PC-3 (cell line): ENCODE measurements around the gene UEVLD. TPM values are rescaled to one million over a fixed set of nuclear protein-coding genes. Genes with fewer than 3 reads are reported as not detected.

Source experiments
- ATAC-seq: fragments of 200-7000 bp; cut with Tn5 transposase; 2 replicates; pipeline ENCODE4 v1.9.1; 2020; ENCODE audit warnings: mild to moderate bottlenecking, moderate library complexity
- BruUV-seq: library from RNA; stranded (reverse); fragments of 400-500 nt; replicated peaks from 2 replicates; lab custom pipeline; 2021; lab: Mats Ljungman, UMichigan
- CTCF ChIA-PET: fragments of 300-600 bp; sonication (Branson Sonifier 250); formaldehyde crosslinking; loops from one replicate; lab custom pipeline; 2022; ENCODE audit warnings: antibody characterized with exemption; lab: Charles Lee
- POLR2A ChIA-PET: fragments of 300-600 bp; sonication (Branson Sonifier 250); formaldehyde crosslinking; loops from one replicate; lab custom pipeline; 2022; ENCODE audit warnings: antibody characterized with exemption; ENCODE audit not compliant: unreplicated experiment; lab: Charles Lee
- DNase-seq: peaks from one replicate; pipeline ENCODE4 v3.0.0-alpha.2; 2015
- H2AFZ ChIP-seq: fragments of 300-600 bp; sonication (generic); 2 replicates; pipeline ENCODE4 v1.6.0; 2016; ENCODE audit warnings: antibody characterized with exemption, low read length
- H3F3A ChIP-seq: fragments of 300-600 bp; sonication (generic); one replicate; pipeline ENCODE4 v1.6.0; 2017; ENCODE audit warnings: antibody characterized with exemption, low read length, control low read depth, mild to moderate bottlenecking; ENCODE audit not compliant: unreplicated experiment
- H3K27ac ChIP-seq: fragments of 300-600 bp; sonication (generic); 2 replicates; pipeline ENCODE4 v1.5.1; 2016; ENCODE audit warnings: mild to moderate bottlenecking, low read length
- H3K27me3 ChIP-seq: fragments of 300-600 bp; sonication (generic); 2 replicates; pipeline ENCODE4 v1.6.1; 2016; ENCODE audit warnings: low read length, mixed read lengths
- H3K36me3 ChIP-seq: fragments of 300-600 bp; sonication (generic); 2 replicates; pipeline ENCODE4 v1.6.1; 2016; ENCODE audit warnings: low read depth, mixed run types, low read length, mixed read lengths
- H3K4me1 ChIP-seq: fragments of 300-600 bp; sonication (generic); 2 replicates; pipeline ENCODE4 v1.5.1; 2016; ENCODE audit warnings: low read length; ENCODE audit not compliant: insufficient read depth
- H3K4me2 ChIP-seq: fragments of 300-600 bp; sonication (generic); 2 replicates; pipeline ENCODE4 v1.6.0; 2016; ENCODE audit warnings: low read length
- H3K4me3 ChIP-seq: fragments of 300-600 bp; sonication (generic); 2 replicates; pipeline ENCODE4 v1.5.1; 2016; ENCODE audit warnings: mild to moderate bottlenecking, low read length, mixed read lengths
- H3K79me2 ChIP-seq: fragments of 300-600 bp; sonication (generic); 2 replicates; pipeline ENCODE4 v1.6.1; 2017; ENCODE audit warnings: low read length, mixed read lengths
- H3K9ac ChIP-seq: fragments of 300-600 bp; sonication (generic); 2 replicates; pipeline ENCODE4 v1.6.0; 2016; ENCODE audit warnings: mild to moderate bottlenecking, low read length
- H3K9me2 ChIP-seq: fragments of 300-600 bp; sonication (generic); replicated peaks from 2 replicates; pipeline ENCODE4 v1.6.1; 2016; ENCODE audit warnings: mixed run types, low read length, mixed read lengths
- H3K9me3 ChIP-seq: fragments of 300-600 bp; sonication (generic); 2 replicates; pipeline ENCODE4 v1.6.1; 2016; ENCODE audit warnings: low read length, mixed read lengths
- H4K20me1 ChIP-seq: fragments of 300-600 bp; sonication (generic); 2 replicates; pipeline ENCODE4 v1.6.1; 2016; ENCODE audit warnings: low read length, mixed read lengths
- EZH2 ChIP-seq: fragments of 300-600 bp; sonication (generic); IDR thresholded peaks from one replicate; pipeline ENCODE4 v1.6.1; 2017; ENCODE audit warnings: antibody characterized with exemption, mild to moderate bottlenecking, low read length; ENCODE audit not compliant: unreplicated experiment
- EZH2phosphoT487 ChIP-seq: fragments of 300-600 bp; sonication (generic); IDR thresholded peaks from 2 replicates; pipeline ENCODE4 v1.6.1; 2018; ENCODE audit warnings: mild to moderate bottlenecking, antibody characterized with exemption, low read length, borderline replicate concordance
- intact Hi-C: fragments of 100-400 bp; cut with micrococcal nuclease; formaldehyde crosslinking; loops from 2 replicates; pipeline ENCODE4 v1.9.0; 2023
- total RNA-seq: library from RNA; depleted of rRNA; stranded (reverse); fragments of >200 nt; gene quantifications from 2 replicates; pipeline ENCODE4 v1.2.3, GENCODE V29; 2014
- TF ChIP-seq, protein P1 (sequence below): fragments of 300-600 bp; sonication (generic); conservative IDR thresholded peaks from 2 replicates; pipeline ENCODE4 v1.5.1; 2017; ENCODE audit warnings: antibody characterized with exemption, low read depth, mild to moderate bottlenecking, low read length

UEVLD gene
- total RNA-seq, 1 experiment from 2014 or later, result 22.2 TPM

DNA sequence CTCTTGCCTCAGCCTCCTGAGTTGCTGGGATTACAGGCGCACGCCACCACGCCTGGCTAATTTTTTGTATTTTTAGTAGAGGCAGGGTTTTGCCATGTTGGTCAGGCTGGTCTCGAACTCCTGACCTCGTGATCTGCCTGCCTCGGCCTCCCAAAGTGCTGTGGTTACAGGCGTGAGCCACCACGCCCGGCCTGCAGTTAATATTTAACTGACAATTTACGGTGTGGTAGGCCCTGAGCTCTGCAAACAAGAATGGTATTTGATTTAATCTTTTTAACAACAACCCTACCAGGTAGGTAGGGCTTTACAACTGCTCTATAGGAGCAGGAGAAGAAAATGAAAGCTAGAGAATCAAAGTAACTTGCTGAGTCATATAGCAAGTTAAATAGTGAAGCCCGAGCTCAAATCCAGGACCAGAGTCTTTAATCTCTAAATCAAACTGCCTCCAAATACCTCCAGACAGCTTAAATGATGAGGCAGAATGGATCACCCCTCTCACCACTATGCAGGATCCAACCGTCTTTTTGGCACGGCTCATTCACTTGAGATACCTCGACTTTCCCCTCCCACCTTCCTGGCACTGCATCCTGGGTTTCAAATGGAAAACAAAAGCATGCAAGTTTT, 9.4 kb downstream of the UEVLD start:
- Histone ChIP-seq H3K9me2 (no peaks in the 10 kb centered on the region), H3K36me3 (peaks cover 3% of the 10 kb centered on the region), H2AFZ (peak overlapping the region; percentile 71), H3K4me2 (peak overlapping the region; percentile 70), H3K79me2 (0 out of 2 replicates have a peak, but pooled peaks cover 6% of the 10 kb centered on the region), H3K4me1 (peaks cover 22% of the 10 kb centered on the region; the same call in 1 of the 2 replicates), H3K27me3 (no peaks in the 10 kb centered on the region), H4K20me1 (no peaks in the 10 kb centered on the region), H3K9ac (peak overlapping the region; percentile 37), H3K9me3 (no peaks in the 10 kb centered on the region), H3K4me3 (peak overlapping the region; percentile 45), H3F3A (peaks cover 5% of the 10 kb centered on the region), H3K27ac (peak overlapping the region; percentile 76)
- POLR2A ChIA-PET, result interaction anchor here (0.7 to 0.9 kb wide), 2 partner anchors 9 to 23 kb away, joined by 3 to 5 read pairs; partner anchors contain the start of gene UEVLD
- CTCF ChIA-PET, result interaction anchor here (1.1 kb wide), 1 partner anchor 39 kb away, joined by 3 read pairs; no protein-coding TSS in a partner anchor
- ATAC-seq, result peak; percentile 90
- intact Hi-C loops, result loop anchor here (5.0 kb wide), 1 partner anchor 47 kb away; no protein-coding TSS in a partner anchor
- DNase-seq, result peak; percentile 82
- BruUV-seq, result no TSS peak
- TF ChIP-seq, protein P1, sequence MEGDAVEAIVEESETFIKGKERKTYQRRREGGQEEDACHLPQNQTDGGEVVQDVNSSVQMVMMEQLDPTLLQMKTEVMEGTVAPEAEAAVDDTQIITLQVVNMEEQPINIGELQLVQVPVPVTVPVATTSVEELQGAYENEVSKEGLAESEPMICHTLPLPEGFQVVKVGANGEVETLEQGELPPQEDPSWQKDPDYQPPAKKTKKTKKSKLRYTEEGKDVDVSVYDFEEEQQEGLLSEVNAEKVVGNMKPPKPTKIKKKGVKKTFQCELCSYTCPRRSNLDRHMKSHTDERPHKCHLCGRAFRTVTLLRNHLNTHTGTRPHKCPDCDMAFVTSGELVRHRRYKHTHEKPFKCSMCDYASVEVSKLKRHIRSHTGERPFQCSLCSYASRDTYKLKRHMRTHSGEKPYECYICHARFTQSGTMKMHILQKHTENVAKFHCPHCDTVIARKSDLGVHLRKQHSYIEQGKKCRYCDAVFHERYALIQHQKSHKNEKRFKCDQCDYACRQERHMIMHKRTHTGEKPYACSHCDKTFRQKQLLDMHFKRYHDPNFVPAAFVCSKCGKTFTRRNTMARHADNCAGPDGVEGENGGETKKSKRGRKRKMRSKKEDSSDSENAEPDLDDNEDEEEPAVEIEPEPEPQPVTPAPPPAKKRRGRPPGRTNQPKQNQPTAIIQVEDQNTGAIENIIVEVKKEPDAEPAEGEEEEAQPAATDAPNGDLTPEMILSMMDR, result no peak
- TF ChIP-seq EZH2 (no peak), EZH2phosphoT487 (no peak)

DNA sequence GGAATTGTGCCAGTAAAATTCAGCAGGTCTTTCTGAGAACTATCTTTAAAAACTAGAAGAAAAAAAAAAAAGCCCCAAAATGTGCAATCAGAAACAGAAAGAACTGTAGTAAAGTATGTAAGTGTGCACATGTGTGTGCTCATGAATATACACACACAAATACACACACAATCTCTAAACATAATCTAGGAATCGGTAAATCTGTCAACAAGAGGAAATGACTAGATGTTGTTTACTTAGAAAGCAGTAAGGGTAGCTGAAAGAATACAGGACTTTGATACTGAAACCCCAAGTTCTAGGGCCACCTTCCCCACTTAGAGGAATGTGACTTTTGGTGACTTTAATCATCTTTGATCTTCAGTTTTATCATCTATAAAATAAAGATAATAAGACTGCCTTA, 13.2 kb downstream of the UEVLD start:
- no peak for ATAC-seq
- TF ChIP-seq, protein P1, result no peak
- no peak for TF ChIP-seq EZH2phosphoT487
- TF ChIP-seq EZH2, result no peak
- H3K79me2 ChIP-seq, result 0 out of 2 replicates have a peak, but pooled peaks cover 3% of the 10 kb centered on the region
- H3K27me3 ChIP-seq, result no peaks in the 10 kb centered on the region
- no peak overlapping the region for H3K4me3 ChIP-seq
- peaks cover 5% of the 10 kb centered on the region for H3F3A ChIP-seq
- ChIA-PET POLR2A (interaction anchor here (0.7 kb wide), 1 partner anchor 174 kb away, joined by 4 read pairs; no protein-coding TSS in a partner anchor), CTCF (no interaction called here)
- H3K4me1 ChIP-seq, result peaks cover 20% of the 10 kb centered on the region; the same call in 1 of the 2 replicates
- no peak overlapping the region for H2AFZ ChIP-seq
- intact Hi-C loops, result loop anchor here (5.0 kb wide), 1 partner anchor 43 kb away; no protein-coding TSS in a partner anchor
- peak; percentile 33 for DNase-seq
- no peak overlapping the region for H3K27ac ChIP-seq
- no peaks in the 10 kb centered on the region for H4K20me1 ChIP-seq
- H3K9me2 ChIP-seq, result no peaks in the 10 kb centered on the region
- no peaks in the 10 kb centered on the region for H3K9me3 ChIP-seq
- H3K9ac ChIP-seq, result no peak overlapping the region
- peaks cover 3% of the 10 kb centered on the region for H3K36me3 ChIP-seq
- H3K4me2 ChIP-seq, result no peak overlapping the region
- no TSS peak for BruUV-seq

DNA sequence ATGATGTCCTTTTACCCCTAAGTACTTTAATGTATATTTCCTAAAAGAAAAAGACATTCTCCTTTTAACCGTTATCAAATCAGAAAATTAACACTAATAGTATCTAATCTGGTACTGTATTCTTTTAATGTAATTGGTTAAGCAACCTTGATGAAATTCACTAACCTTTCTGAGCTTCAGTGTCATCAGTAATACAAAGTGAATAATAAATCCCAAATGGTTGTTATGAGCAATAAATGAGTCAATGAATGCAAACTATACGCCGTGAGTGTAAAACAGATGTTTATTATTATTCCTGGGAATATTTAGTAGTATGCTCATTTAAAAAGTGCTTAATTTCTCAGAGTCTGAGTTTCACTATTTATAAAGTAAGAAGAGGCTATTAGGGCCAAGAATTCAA, 21.5 kb downstream of the UEVLD start:
- intact Hi-C loops, result no loop called here
- no peaks in the 10 kb centered on the region for H3K9me2 ChIP-seq
- DNase-seq (no peak), ATAC-seq (peak; percentile 48; the same call in 1 of the 2 replicates)
- no peak overlapping the region for H3K9ac ChIP-seq
- H3F3A ChIP-seq, result no peaks in the 10 kb centered on the region
- no peak overlapping the region for H3K4me2 ChIP-seq
- H4K20me1 ChIP-seq, result no peaks in the 10 kb centered on the region
- TF ChIP-seq, protein P1, result no peak
- no peak for TF ChIP-seq EZH2
- no peak for TF ChIP-seq EZH2phosphoT487
- BruUV-seq, result no TSS peak
- peaks cover 10% of the 10 kb centered on the region; the same call in 1 of the 2 replicates for H3K36me3 ChIP-seq
- H3K4me3 ChIP-seq, result no peak overlapping the region
- H3K79me2 ChIP-seq, result no peaks in the 10 kb centered on the region
- no peaks in the 10 kb centered on the region for H3K27me3 ChIP-seq
- POLR2A ChIA-PET, result no interaction called here
- CTCF ChIA-PET, result no interaction called here
- no peak overlapping the region for H2AFZ ChIP-seq
- H3K4me1 ChIP-seq, result peaks cover 15% of the 10 kb centered on the region; the same call in 1 of the 2 replicates
- H3K27ac ChIP-seq, result no peak overlapping the region
- H3K9me3 ChIP-seq, result no peaks in the 10 kb centered on the region
